GM13977 (cell line): Measurements from ENCODE around the gene DPF3.
A peak's percentile ranks its signal among the peaks of the same experiment; 100 is the strongest.

Experiments
- DNase-seq: peaks from one replicate; pipeline ENCODE4 v3.0.0; 2012; ENCODE audit warnings: low spot score
- in situ Hi-C: fragments of 300-500 bp; cut with MboI; formaldehyde crosslinking; loops from one replicate; pipeline ENCODE4 v1.12.0; 2022; ENCODE audit warnings: low sequenced_read_pairs, low pct_unique_long_range_greater_than_20kb, mixed read lengths, inconsistent platforms; ENCODE audit not compliant: unreplicated experiment
- TF ChIP-seq, protein P1 (sequence below): IDR thresholded peaks from 2 replicates; pipeline ENCODE4 v1.5.1; 2012; ENCODE audit warnings: mild to moderate bottlenecking, control low read depth; ENCODE audit not compliant: insufficient read depth; ENCODE audit errors: extremely low read depth, missing control alignments

Gene DPF3

DNA sequence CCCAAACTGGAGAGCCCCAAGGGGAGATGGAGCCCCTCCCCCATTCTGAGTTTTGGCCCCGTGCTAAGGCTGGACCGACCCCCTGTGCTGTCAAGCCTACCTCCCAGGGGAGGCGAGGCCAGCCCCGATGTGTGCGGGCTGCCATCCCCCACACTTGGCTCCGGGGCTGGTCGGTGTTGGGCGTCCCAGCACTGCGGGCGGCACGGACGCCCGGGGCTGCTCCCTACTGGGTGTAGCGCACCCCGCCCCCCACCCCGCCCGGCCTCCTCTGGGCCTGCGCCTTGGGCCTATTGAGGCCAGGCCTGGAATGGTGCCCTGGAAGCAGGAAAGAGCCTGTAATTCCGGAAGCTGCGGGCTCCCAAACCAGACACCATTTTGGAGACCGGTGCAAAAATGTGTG lies 35.0 kb upstream of the DPF3 start:
- TF ChIP-seq, protein P1, sequence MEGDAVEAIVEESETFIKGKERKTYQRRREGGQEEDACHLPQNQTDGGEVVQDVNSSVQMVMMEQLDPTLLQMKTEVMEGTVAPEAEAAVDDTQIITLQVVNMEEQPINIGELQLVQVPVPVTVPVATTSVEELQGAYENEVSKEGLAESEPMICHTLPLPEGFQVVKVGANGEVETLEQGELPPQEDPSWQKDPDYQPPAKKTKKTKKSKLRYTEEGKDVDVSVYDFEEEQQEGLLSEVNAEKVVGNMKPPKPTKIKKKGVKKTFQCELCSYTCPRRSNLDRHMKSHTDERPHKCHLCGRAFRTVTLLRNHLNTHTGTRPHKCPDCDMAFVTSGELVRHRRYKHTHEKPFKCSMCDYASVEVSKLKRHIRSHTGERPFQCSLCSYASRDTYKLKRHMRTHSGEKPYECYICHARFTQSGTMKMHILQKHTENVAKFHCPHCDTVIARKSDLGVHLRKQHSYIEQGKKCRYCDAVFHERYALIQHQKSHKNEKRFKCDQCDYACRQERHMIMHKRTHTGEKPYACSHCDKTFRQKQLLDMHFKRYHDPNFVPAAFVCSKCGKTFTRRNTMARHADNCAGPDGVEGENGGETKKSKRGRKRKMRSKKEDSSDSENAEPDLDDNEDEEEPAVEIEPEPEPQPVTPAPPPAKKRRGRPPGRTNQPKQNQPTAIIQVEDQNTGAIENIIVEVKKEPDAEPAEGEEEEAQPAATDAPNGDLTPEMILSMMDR = no peak
- in situ Hi-C loops = no loop called here
- no peak for DNase-seq

DNA sequence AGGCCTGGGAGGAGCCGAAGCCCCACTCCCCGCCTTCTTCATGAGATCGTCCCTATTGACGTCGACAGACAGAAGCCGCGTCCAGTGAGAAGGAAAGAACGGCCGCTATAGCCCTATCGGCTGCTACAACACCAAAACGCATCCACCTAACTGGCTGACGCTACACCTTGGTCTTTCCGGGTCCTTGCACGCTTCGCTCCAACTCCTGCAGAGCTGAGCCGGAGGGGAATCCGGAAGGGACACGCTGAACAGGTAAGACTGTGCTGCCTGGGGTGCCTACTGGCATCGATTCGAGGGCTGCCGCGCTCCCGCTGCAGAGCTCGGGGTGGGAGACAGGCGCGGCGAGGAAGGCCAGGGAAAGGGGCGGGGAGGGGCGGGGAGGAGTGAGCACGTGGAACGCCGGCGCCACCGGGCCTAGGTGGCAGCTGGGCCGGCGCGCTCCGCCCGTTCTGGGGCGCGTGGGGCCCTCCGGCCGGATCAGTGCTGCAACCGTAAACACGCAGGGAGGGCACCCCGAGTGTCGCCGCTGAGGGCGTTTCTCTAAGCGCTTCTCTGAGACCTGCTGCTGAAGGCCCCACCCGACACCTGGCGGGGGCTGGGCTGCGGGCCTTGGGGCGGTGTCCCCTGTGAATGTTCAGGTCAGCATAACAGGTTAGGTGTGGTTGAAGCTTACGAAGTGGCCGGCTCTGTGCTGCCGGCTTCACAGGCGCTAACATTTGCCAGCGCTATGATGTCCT lies 32.6 kb upstream of the DPF3 start, which contains the start of gene DCAF4:
Gene DCAF4 (plus strand): TSS at position 173 of the 737 bp plus-strand sequence. CDS start 11,515 bp downstream, outside the sequence.
- TF ChIP-seq, protein P1 = no peak
- in situ Hi-C loops = no loop called here
- DNase-seq = peak; percentile 99

DNA sequence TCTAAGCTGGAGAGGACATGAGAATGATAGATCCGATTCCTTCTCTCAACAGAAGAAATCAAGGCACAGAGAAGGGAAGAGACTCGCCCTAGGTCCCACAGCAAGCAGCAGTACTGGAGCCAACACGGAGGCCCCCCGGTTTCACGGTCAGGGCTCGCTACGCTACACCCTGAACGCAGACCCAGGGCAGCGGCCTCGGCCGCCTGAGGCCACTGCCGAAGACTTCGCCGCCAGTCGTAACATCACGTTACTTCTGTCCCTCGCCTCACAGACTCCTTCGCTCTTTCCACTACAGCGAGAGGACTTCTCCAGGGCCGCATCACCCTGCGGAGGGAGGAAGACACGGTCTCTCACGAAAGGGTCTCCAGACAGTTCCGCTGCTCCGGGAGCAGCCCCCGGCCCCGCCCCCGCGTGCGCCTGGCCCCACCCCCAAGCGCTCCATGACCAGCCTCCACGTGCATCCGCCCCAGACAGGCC lies 32.0 kb upstream of the DPF3 start:
- in situ Hi-C loops = no loop called here
- TF ChIP-seq, protein P1 = no peak
- no peak for DNase-seq

DNA sequence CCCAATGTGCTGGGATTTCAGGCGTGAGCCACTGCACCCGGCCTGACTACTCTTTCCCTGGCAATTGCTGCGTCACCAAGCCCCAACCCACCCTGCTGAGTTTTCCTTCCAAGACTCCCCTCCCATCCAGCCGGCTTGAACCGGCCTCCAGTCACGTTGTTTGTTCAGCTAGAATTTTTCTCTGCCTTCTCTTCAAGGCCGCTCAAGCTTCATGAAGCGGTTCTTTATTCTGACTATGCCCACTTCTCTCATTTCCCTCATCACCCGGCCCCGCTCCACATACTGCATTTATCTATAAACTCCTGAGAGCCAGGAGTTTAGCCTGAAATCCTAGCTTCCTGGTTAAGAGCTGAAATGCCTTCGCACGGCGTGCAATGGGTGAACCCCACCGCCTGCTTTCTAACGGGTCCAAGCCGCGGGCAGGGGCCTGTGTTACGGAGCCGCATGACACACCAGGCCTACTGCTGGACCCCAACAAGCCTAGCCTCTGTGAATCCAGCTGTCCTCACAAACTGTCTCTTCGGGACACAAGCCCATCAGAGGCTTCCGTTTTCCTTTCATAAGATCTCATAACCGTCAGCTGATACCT lies 31.4 kb upstream of the DPF3 start:
- TF ChIP-seq, protein P1 = no peak
- in situ Hi-C loops = no loop called here
- DNase-seq = no peak

DNA sequence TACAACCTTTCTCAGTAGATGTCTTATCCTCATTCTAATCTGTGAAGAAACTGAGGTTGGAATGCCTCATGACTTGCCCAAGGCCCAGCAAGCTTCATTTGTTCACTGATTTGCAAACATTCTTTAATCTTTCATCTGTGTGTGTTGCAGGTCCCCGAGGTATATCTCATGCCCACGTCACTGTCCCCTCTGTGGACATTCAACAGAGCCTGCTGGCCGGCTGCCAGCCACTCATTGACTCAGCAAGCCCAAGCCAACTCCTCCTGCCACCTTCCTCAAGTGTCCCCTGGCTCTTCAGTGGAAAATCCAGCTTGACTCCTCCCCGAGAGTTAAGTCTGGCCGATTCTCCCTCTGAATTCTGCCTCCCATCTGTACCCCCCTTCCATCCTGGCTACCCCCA lies 30.4 kb upstream of the DPF3 start:
- TF ChIP-seq, protein P1 = no peak
- in situ Hi-C loops = no loop called here
- DNase-seq = no peak

DNA sequence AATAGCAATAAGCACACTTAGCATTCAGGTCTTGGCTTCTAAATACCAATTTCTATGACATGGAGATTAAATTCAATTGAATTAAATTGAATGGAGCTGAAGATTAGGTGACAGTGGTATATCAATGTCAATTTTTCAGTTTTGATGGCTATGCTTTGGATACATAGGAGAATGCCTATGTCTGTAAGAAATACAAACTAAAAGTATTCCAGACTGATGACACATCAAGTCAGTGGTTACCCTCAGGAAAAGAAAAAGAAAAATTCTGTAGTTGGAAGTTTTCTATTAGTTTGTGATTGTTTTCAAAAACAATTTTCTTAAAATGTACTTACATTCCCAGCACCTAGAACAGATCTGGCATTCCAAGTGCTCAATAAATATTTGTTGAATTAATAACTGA lies 27.5 kb upstream of the DPF3 start:
- no peak for DNase-seq
- TF ChIP-seq, protein P1 = no peak
- in situ Hi-C loops = no loop called here
